GM06990 (cell line): Measurements from ENCODE around the gene CHAC1.
A peak's percentile ranks its signal among the peaks of the same experiment; 100 is the strongest.

Experiments used
- DNase-seq: peaks from one replicate; pipeline ENCODE4 v3.0.0-alpha.2; 2011; ENCODE audit not compliant: insufficient read length; ENCODE audit errors: extremely low read depth
- H3K27me3 ChIP-seq: replicated peaks from 2 replicates; pipeline ENCODE4 v1.6.0; 2011; ENCODE audit warnings: low read length; ENCODE audit not compliant: control insufficient read depth, insufficient read depth
- H3K36me3 ChIP-seq: 2 replicates; pipeline ENCODE4 v1.5.1; 2011; ENCODE audit warnings: low read length; ENCODE audit not compliant: control insufficient read depth, insufficient read depth
- H3K4me3 ChIP-seq: replicated peaks from 2 replicates; pipeline ENCODE4 v1.5.1; 2011; ENCODE audit warnings: low read depth, mild to moderate bottlenecking, control low read depth, low read length
- CTCF ChIP-seq: IDR thresholded peaks from 2 replicates; pipeline ENCODE4 v1.5.1; 2011; ENCODE audit warnings: low read length, control low read depth, mild to moderate bottlenecking, inconsistent platforms; ENCODE audit not compliant: insufficient read depth, poor library complexity, severe bottlenecking

Gene CHAC1

GRCh38 chr15:40928821-40929659 is 24.2 kb upstream of the CHAC1 start, which contains the start of gene DLL4:
Gene DLL4 (plus strand): TSS chr15:40929340. CDS start chr15:40929669, 329 bp downstream.
- H3K27me3 ChIP-seq = peaks cover 4% of the 10 kb centered on the region; the same call in 1 of the 2 replicates
- peak; percentile 59 for DNase-seq
- peak within 1 kb of the TSS; percentile 56 for H3K4me3 ChIP-seq

GRCh38 chr15:40929660-40930429 is 23.4 kb upstream of the CHAC1 start:
- TF ChIP-seq CTCF = no peak
- H3K4me3 ChIP-seq = peak overlapping the region; percentile 56
- H3K27me3 ChIP-seq = peaks cover 4% of the 10 kb centered on the region; the same call in 1 of the 2 replicates
- H3K36me3 ChIP-seq = no peaks in the 10 kb centered on the region
- no peak for DNase-seq

More at GRCh38 chr15:40928821-40929659, 24.2 kb upstream of the CHAC1 start, which contains the start of gene DLL4:
- no peaks in the 10 kb centered on the region for H3K36me3 ChIP-seq
- TF ChIP-seq CTCF = no peak

- Histone ChIP-seq H3K36me3 (no peaks in the 10 kb centered on the region), H3K27me3 (peaks cover 2% of the 10 kb centered on the region; the same call in 1 of the 2 replicates), H3K4me3 (peak overlapping the region; percentile 40)
- peak; percentile 68 for DNase-seq
- TF ChIP-seq CTCF = peak; percentile 94
These were observed 22.6 kb upstream of the CHAC1 start for GRCh38 chr15:40930430-40931299.

GRCh38 chr15:40931300-40932142 is 21.8 kb upstream of the CHAC1 start:
- H3K4me3 ChIP-seq = no peak overlapping the region
- no peaks in the 10 kb centered on the region for H3K36me3 ChIP-seq
- no peak for TF ChIP-seq CTCF
- no peak for DNase-seq
- H3K27me3 ChIP-seq = no peaks in the 10 kb centered on the region; the same call in 1 of the 2 replicates

- H3K4me3 ChIP-seq = no peak overlapping the region
- no peak for DNase-seq
- TF ChIP-seq CTCF = no peak
- no peaks in the 10 kb centered on the region; the same call in 1 of the 2 replicates for H3K27me3 ChIP-seq
- no peaks in the 10 kb centered on the region for H3K36me3 ChIP-seq
These were observed 21.1 kb upstream of the CHAC1 start for GRCh38 chr15:40932156-40932555.
